Left renal cortex interstitium (tissue), 4 donors: ENCODE measurements around the gene ZBTB7C. TPM values are rescaled to one million over a fixed set of nuclear protein-coding genes. Genes with fewer than 3 reads are reported as not detected.

Experiments used
- DNase-seq, 4 donors: peaks; one replicate each; pipeline ENCODE4 v3.0.0-alpha.2; 2013; ENCODE audit warnings: low read depth in 4 of 4, low spot score in 2 of 4, missing footprints in 1 of 4
- polyA plus RNA-seq, 4 donors: library from polyadenylated mRNA; unstranded; fragments of 120-200 nt; gene quantifications; one replicate each; pipeline ENCODE4 v1.2.1, GENCODE V29; 2013; ENCODE audit not compliant: insufficient read length in 4 of 4

Gene ZBTB7C
- polyA plus RNA-seq, 4 donors, result 12.6 to 18.4 (median 15.7) TPM

- DNase-seq, result no peak
These were observed 275.4 kb downstream of the ZBTB7C start for GRCh38 chr18:48133671-48134251.

- DNase-seq, result no peak
These were observed 276.2 kb downstream of the ZBTB7C start for GRCh38 chr18:48132797-48133655.

- DNase-seq, result no peak
These were observed 278.1 kb downstream of the ZBTB7C start for GRCh38 chr18:48131042-48131441.

- peak in 1 of 4 donors; percentile 70 for DNase-seq
These were observed 279.5 kb downstream of the ZBTB7C start for GRCh38 chr18:48129621-48130082.

GRCh38 chr18:48127606-48128005, 281.6 kb downstream of the ZBTB7C start:
- no peak for DNase-seq

- DNase-seq, result no peak
These were observed 282.9 kb downstream of the ZBTB7C start for GRCh38 chr18:48126240-48126639.

GRCh38 chr18:48125724-48126123, 283.5 kb downstream of the ZBTB7C start:
- no peak for DNase-seq

GRCh38 chr18:48124857-48125626, 284.1 kb downstream of the ZBTB7C start:
- DNase-seq, result no peak

GRCh38 chr18:48123941-48124340, 285.2 kb downstream of the ZBTB7C start:
- DNase-seq, result no peak

- DNase-seq, result no peak
These were observed 285.9 kb downstream of the ZBTB7C start for GRCh38 chr18:48123324-48123723.

GRCh38 chr18:48122816-48123215, 286.4 kb downstream of the ZBTB7C start:
- DNase-seq, result no peak

GRCh38 chr18:48122376-48122775, 286.8 kb downstream of the ZBTB7C start:
- DNase-seq, result no peak

- no peak for DNase-seq
These were observed 287.4 kb downstream of the ZBTB7C start for GRCh38 chr18:48121752-48122151.

GRCh38 chr18:48119204-48119603, 290.0 kb downstream of the ZBTB7C start:
- DNase-seq, result no peak

- no peak for DNase-seq
These were observed 292.1 kb downstream of the ZBTB7C start for GRCh38 chr18:48116873-48117630.

- DNase-seq, result no peak
These were observed 293.2 kb downstream of the ZBTB7C start for GRCh38 chr18:48116017-48116416.

GRCh38 chr18:48113691-48114090, 295.5 kb downstream of the ZBTB7C start:
- no peak for DNase-seq

- DNase-seq, result no peak
These were observed 297.6 kb downstream of the ZBTB7C start for GRCh38 chr18:48111587-48111986.

- no peak for DNase-seq
These were observed 298.4 kb downstream of the ZBTB7C start for GRCh38 chr18:48110797-48111196.

GRCh38 chr18:48109961-48110493, 299.2 kb downstream of the ZBTB7C start:
- no peak for DNase-seq
